MCF 10A (cell line): ENCODE data around the gene GPSM1. TPM values are rescaled to one million over a fixed set of nuclear protein-coding genes. Genes with fewer than 3 reads are reported as not detected.

Source experiments
- BruUV-seq: library from RNA; stranded (reverse); fragments of 400-500 nt; replicated peaks from 2 replicates; lab custom pipeline; 2021; lab: Mats Ljungman, UMichigan
- CTCF ChIA-PET: fragments of 300-600 bp; sonication (Branson Sonifier 250); formaldehyde crosslinking; extraction: SDS; loops from one replicate; lab custom pipeline; 2021; ENCODE audit warnings: antibody characterized with exemption, inconsistent platforms; lab: Yijun Ruan, JAX
- POLR2A ChIA-PET: fragments of 300-600, 350-650 bp; sonication (Branson Sonifier 250); formaldehyde crosslinking; extraction: SDS; loops from one replicate; lab custom pipeline; 2020; ENCODE audit warnings: antibody characterized with exemption, inconsistent platforms; lab: Yijun Ruan, JAX
- DNase-seq: peaks from one replicate; pipeline ENCODE4 v3.0.0-alpha.2; 2018; ENCODE audit not compliant: unreplicated experiment
- H3K27ac Mint-ChIP-seq: one replicate; pipeline ENCODE4 v1.8.0; 2022; ENCODE audit warnings: mild to moderate bottlenecking, low read depth, mixed read lengths; ENCODE audit not compliant: unreplicated experiment
- H3K27me3 Mint-ChIP-seq: one replicate; pipeline ENCODE4 v1.8.0; 2022; ENCODE audit warnings: mixed read lengths; ENCODE audit not compliant: insufficient read depth, unreplicated experiment
- H3K36me3 Mint-ChIP-seq: one replicate; pipeline ENCODE4 v1.8.0; 2022; ENCODE audit warnings: mild to moderate bottlenecking, moderate library complexity, mixed read lengths; ENCODE audit not compliant: insufficient read depth, unreplicated experiment
- H3K4me1 Mint-ChIP-seq: one replicate; pipeline ENCODE4 v1.8.0; 2022; ENCODE audit warnings: mixed read lengths; ENCODE audit not compliant: insufficient read depth, unreplicated experiment
- H3K4me3 Mint-ChIP-seq: one replicate; pipeline ENCODE4 v1.8.0; 2022; ENCODE audit warnings: mild to moderate bottlenecking, moderate library complexity, mixed read lengths; ENCODE audit not compliant: unreplicated experiment
- H3K9me3 Mint-ChIP-seq: one replicate; pipeline ENCODE4 v1.8.0; 2022; ENCODE audit warnings: mixed read lengths; ENCODE audit not compliant: unreplicated experiment
- CTCF ChIP-seq: fragments of 200-600 bp; IDR thresholded peaks from one replicate; pipeline ENCODE4 v1.8.0; 2022; ENCODE audit warnings: antibody characterized with exemption, mild to moderate bottlenecking; ENCODE audit not compliant: unreplicated experiment
- intact Hi-C: fragments of 100-400 bp; cut with micrococcal nuclease; formaldehyde crosslinking; loops from 2 replicates; pipeline ENCODE4 v1.14.1; 2022
- total RNA-seq: library from RNA; stranded (reverse); gene quantifications from 2 replicates; pipeline ENCODE4 v1.2.3, GENCODE V29; 2022

The GPSM1 gene
- total RNA-seq, 1 experiment from 2014 or later = 15.5 TPM

- H3K27ac Mint-ChIP-seq = no peak overlapping the region
- H3K4me3 Mint-ChIP-seq = no peak overlapping the region
- BruUV-seq = no TSS peak
- no peaks in the 10 kb centered on the region for H3K4me1 Mint-ChIP-seq
- ChIA-PET CTCF (interaction anchor here (0.6 to 0.9 kb wide), 3 partner anchors 11 to 48 kb away, joined by 3 to 4 read pairs (median 3); no protein-coding TSS in a partner anchor), POLR2A (interaction anchor here (0.6 to 1.3 kb wide), 2 partner anchors 38 to 48 kb away, joined by 4 read pairs; partner anchors contain the start of gene DNLZ)
- no peaks in the 10 kb centered on the region for H3K27me3 Mint-ChIP-seq
- TF ChIP-seq CTCF = no peak
- no peak for DNase-seq
- intact Hi-C loops = no loop called here
- no peaks in the 10 kb centered on the region for H3K36me3 Mint-ChIP-seq
- H3K9me3 Mint-ChIP-seq = no peaks in the 10 kb centered on the region
Measured at GRCh38 chr9:136325358-136325757, 2.0 kb upstream of the GPSM1 start.

DNA sequence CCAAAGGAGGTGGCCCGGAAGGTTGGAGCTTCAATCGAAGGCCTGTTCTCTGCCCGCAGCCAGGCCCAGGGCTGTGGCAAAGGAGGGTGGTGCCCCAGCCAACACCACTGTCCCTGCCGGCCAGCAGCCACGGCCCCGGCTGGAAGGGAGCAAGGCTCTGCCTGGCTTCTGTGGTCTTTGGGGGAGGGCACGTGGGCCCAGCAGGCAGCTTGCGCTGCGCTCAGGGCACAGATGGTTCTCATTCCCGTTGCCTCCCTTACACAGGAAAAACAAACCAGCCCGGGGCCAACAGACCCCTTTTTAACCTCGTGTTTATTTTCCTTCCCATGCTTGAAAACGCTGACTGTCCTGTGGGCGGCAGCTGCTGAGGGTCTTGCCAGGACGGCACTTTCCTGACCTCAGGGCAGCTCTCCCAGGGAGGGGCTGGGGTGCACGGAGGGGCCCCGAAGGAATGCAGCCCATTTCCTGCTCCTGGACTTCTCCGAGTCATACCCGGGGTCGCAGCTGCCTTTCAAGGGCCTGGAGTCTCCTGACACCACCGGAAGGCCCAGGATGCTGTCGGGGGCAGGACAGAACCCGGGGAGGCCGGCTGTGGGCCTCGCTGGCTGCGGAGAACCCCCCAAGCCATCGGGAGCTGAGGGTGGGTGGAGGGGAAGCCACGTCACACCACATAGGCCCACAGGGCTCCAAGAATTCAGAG is 1.1 kb upstream of the GPSM1 start:
- no peak for DNase-seq
- CTCF ChIA-PET = interaction anchor here (0.6 to 0.9 kb wide), 3 partner anchors 13 to 24 kb away, joined by 4 to 5 read pairs (median 5); no protein-coding TSS in a partner anchor
- Mint-ChIP-seq H3K4me1 (no peaks in the 10 kb centered on the region), H3K9me3 (no peaks in the 10 kb centered on the region), H3K27ac (no peak overlapping the region), H3K27me3 (no peaks in the 10 kb centered on the region), H3K4me3 (peak overlapping the region; percentile 57), H3K36me3 (no peaks in the 10 kb centered on the region)
- intact Hi-C loops = no loop called here
- POLR2A ChIA-PET = interaction anchor here (1.3 kb wide), 1 partner anchor 37 kb away, joined by 4 read pairs; the partner anchor contains the start of gene DNLZ
- BruUV-seq = no TSS peak
- no peak for TF ChIP-seq CTCF

DNA sequence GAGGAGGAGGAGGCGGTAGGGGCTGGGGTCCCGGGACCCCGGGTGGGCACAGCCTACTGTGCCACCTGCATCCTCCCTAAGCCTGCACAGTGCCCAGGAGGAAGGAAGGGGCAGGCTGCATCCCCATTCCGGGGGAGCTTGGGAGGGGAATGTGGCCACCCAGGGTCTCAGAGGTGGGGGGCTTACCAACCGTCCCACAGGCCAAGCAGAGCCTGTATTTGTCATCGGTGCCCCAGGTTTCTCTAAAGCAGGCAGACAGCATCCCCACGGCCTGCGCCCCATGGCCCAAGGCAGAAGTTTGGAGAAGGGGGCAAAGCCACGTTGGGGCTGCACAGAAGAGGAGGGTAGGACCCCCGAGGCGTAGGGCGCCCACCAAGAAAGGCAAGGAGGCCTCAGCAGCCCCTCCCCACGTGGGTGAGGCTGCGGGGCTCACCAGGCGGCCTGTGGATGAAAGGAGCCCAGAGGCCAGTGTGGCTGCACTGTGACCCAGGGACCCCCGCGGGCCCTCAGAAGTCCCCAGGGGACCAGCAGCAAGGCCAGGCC is 507 bp upstream of the GPSM1 start:
- BruUV-seq = no TSS peak
- POLR2A ChIA-PET = interaction anchor here (1.3 kb wide), 1 partner anchor 36 kb away, joined by 4 read pairs; the partner anchor contains the start of gene DNLZ
- CTCF ChIA-PET = interaction anchor here (1.4 kb wide), 1 partner anchor 74 kb away, joined by 3 read pairs; no protein-coding TSS in a partner anchor
- no peaks in the 10 kb centered on the region for H3K27me3 Mint-ChIP-seq
- intact Hi-C loops = no loop called here
- no peaks in the 10 kb centered on the region for H3K4me1 Mint-ChIP-seq
- TF ChIP-seq CTCF = no peak
- H3K4me3 Mint-ChIP-seq = peak overlapping the region; percentile 57
- H3K36me3 Mint-ChIP-seq = peaks cover 5% of the 10 kb centered on the region
- no peak for DNase-seq
- H3K27ac Mint-ChIP-seq = no peak overlapping the region
- H3K9me3 Mint-ChIP-seq = no peaks in the 10 kb centered on the region

DNA sequence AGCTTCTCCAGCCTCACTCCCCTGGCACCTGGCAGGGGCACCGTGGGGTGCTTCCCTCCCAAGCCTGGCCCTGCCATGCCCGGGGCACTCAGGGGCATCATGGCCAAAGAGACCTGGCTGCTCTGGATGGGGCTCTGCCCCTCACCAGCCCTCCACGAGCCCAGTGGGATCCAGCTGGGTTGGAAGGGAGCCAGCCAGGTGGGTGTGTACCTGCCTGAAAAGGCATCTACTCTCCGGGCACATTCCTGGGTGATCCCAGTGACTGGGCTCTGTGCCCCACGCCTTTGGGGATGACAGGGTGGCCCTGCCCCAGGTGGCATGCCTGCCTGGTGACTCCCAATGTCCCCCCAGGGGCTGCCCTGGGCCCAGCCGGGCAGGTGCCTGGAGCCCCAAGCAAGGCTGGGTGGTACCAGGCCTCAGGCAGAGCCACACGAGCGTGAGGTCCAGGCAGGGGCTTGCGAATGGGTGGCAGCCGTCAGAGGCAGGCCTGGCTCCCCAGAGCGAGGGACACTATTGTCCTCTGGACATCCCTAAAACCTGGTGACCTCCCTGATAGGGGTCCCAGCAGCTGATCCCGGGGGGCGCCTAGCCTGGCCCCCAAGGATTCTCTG is 777 bp downstream of the GPSM1 start:
- ChIA-PET POLR2A (interaction anchor here (0.5 to 0.9 kb wide), 3 partner anchors 22 to 83 kb away, joined by 3 read pairs; partner anchors contain the start of gene DNLZ), CTCF (interaction anchor here (1.4 to 1.6 kb wide), 2 partner anchors 9 to 73 kb away, joined by 3 to 5 read pairs; no protein-coding TSS in a partner anchor)
- peak overlapping the region; percentile 39 for H3K4me3 Mint-ChIP-seq
- H3K27ac Mint-ChIP-seq = peak overlapping the region; percentile 75
- TF ChIP-seq CTCF = no peak
- no TSS peak for BruUV-seq
- intact Hi-C loops = no loop called here
- peak; percentile 17 for DNase-seq
- no peaks in the 10 kb centered on the region for H3K9me3 Mint-ChIP-seq
- H3K4me1 Mint-ChIP-seq = no peaks in the 10 kb centered on the region
- peaks cover 5% of the 10 kb centered on the region for H3K36me3 Mint-ChIP-seq
- H3K27me3 Mint-ChIP-seq = no peaks in the 10 kb centered on the region
